GM12873 (cell line): Measurements from ENCODE around the gene RABL6.

Source experiments
- CTCF ChIP-seq: IDR thresholded peaks from 2 replicates; pipeline ENCODE4 v1.5.1; 2012; ENCODE audit warnings: low read depth, mild to moderate bottlenecking, moderate library complexity, low read length, control low read depth; ENCODE audit not compliant: insufficient read depth; ENCODE audit errors: missing control alignments

Gene RABL6

GRCh38 chr9:136771907-136772415 is 35.8 kb upstream of the RABL6 start:
- TF ChIP-seq CTCF = no peak

- no peak for TF ChIP-seq CTCF
These were observed 34.2 kb upstream of the RABL6 start for GRCh38 chr9:136773386-136774044.

- no peak for TF ChIP-seq CTCF
These were observed 33.2 kb upstream of the RABL6 start for GRCh38 chr9:136774416-136775045.

- TF ChIP-seq CTCF = no peak
These were observed 32.6 kb upstream of the RABL6 start for GRCh38 chr9:136775191-136775590.

- TF ChIP-seq CTCF = no peak
These were observed 30.8 kb upstream of the RABL6 start for GRCh38 chr9:136776947-136777346.

- no peak for TF ChIP-seq CTCF
These were observed 30.4 kb upstream of the RABL6 start for GRCh38 chr9:136777359-136777758.

GRCh38 chr9:136779808-136780207 is 27.9 kb upstream of the RABL6 start:
- TF ChIP-seq CTCF = no peak
